ENCODE results near the gene ADRM1.

The ADRM1 gene

GRCh38 chr20:62267543-62267942 is 35.3 kb upstream of the ADRM1 start:
- no peak overlapping the region for H3K9ac ChIP-seq (ENCODE audit: low read length)
- no peak overlapping the region for H3K4me3 ChIP-seq (ENCODE audit: low read length)
- H3K36me3 ChIP-seq (ENCODE audit: control insufficient read depth, insufficient read depth, low read length): peaks cover 14% of the 10 kb centered on the region
- no peaks in the 10 kb centered on the region for H3K4me1 ChIP-seq (ENCODE audit: control insufficient read depth, insufficient read depth, low read length)
- no peaks in the 10 kb centered on the region for H3K27me3 ChIP-seq (ENCODE audit: control insufficient read depth, insufficient read depth, low read length)
- H3K9me3 ChIP-seq (ENCODE audit: control insufficient read depth, low read length): no peaks in the 10 kb centered on the region

GRCh38 chr20:62268228-62268900 is 34.4 kb upstream of the ADRM1 start:
- H3K4me3 ChIP-seq (ENCODE audit: low read length): no peak overlapping the region
- H3K4me1 ChIP-seq (ENCODE audit: control insufficient read depth, insufficient read depth, low read length): no peaks in the 10 kb centered on the region
- H3K9me3 ChIP-seq (ENCODE audit: control insufficient read depth, low read length): no peaks in the 10 kb centered on the region
- no peak overlapping the region for H3K9ac ChIP-seq (ENCODE audit: low read length)
- no peaks in the 10 kb centered on the region for H3K27me3 ChIP-seq (ENCODE audit: control insufficient read depth, insufficient read depth, low read length)
- H3K36me3 ChIP-seq (ENCODE audit: control insufficient read depth, insufficient read depth, low read length): peaks cover 18% of the 10 kb centered on the region

GRCh38 chr20:62269378-62269777 is 33.4 kb upstream of the ADRM1 start:
- H3K4me1 ChIP-seq (ENCODE audit: control insufficient read depth, insufficient read depth, low read length): no peaks in the 10 kb centered on the region
- no peaks in the 10 kb centered on the region for H3K27me3 ChIP-seq (ENCODE audit: control insufficient read depth, insufficient read depth, low read length)
- no peak overlapping the region for H3K9ac ChIP-seq (ENCODE audit: low read length)
- no peaks in the 10 kb centered on the region for H3K9me3 ChIP-seq (ENCODE audit: control insufficient read depth, low read length)
- peaks cover 21% of the 10 kb centered on the region for H3K36me3 ChIP-seq (ENCODE audit: control insufficient read depth, insufficient read depth, low read length)
- no peak overlapping the region for H3K4me3 ChIP-seq (ENCODE audit: low read length)

GRCh38 chr20:62269871-62270270 is 32.9 kb upstream of the ADRM1 start:
- Histone ChIP-seq H3K4me1 (ENCODE audit: control insufficient read depth, insufficient read depth, low read length) (no peaks in the 10 kb centered on the region), H3K4me3 (ENCODE audit: low read length) (no peak overlapping the region), H3K9me3 (ENCODE audit: control insufficient read depth, low read length) (no peaks in the 10 kb centered on the region), H3K36me3 (ENCODE audit: control insufficient read depth, insufficient read depth, low read length) (peaks cover 21% of the 10 kb centered on the region), H3K9ac (ENCODE audit: low read length) (no peak overlapping the region), H3K27me3 (ENCODE audit: control insufficient read depth, insufficient read depth, low read length) (no peaks in the 10 kb centered on the region)

GRCh38 chr20:62272200-62272599 is 30.6 kb upstream of the ADRM1 start:
- Histone ChIP-seq H3K9me3 (ENCODE audit: control insufficient read depth, low read length) (no peaks in the 10 kb centered on the region), H3K9ac (ENCODE audit: low read length) (no peak overlapping the region), H3K36me3 (ENCODE audit: control insufficient read depth, insufficient read depth, low read length) (peaks cover 17% of the 10 kb centered on the region), H3K4me1 (ENCODE audit: control insufficient read depth, insufficient read depth, low read length) (no peaks in the 10 kb centered on the region), H3K4me3 (ENCODE audit: low read length) (no peak overlapping the region), H3K27me3 (ENCODE audit: control insufficient read depth, insufficient read depth, low read length) (no peaks in the 10 kb centered on the region)

- H3K36me3 ChIP-seq (ENCODE audit: control insufficient read depth, insufficient read depth, low read length): peaks cover 16% of the 10 kb centered on the region
- H3K9ac ChIP-seq (ENCODE audit: low read length): no peak overlapping the region
- no peaks in the 10 kb centered on the region for H3K4me1 ChIP-seq (ENCODE audit: control insufficient read depth, insufficient read depth, low read length)
- H3K9me3 ChIP-seq (ENCODE audit: control insufficient read depth, low read length): no peaks in the 10 kb centered on the region
- H3K27me3 ChIP-seq (ENCODE audit: control insufficient read depth, insufficient read depth, low read length): no peaks in the 10 kb centered on the region
- no peak overlapping the region for H3K4me3 ChIP-seq (ENCODE audit: low read length)
Observed at GRCh38 chr20:62273416-62273815, 29.4 kb upstream of the ADRM1 start.

GRCh38 chr20:62274332-62274950 is 28.4 kb upstream of the ADRM1 start:
- Histone ChIP-seq H3K9ac (ENCODE audit: low read length) (no peak overlapping the region), H3K9me3 (ENCODE audit: control insufficient read depth, low read length) (no peaks in the 10 kb centered on the region), H3K36me3 (ENCODE audit: control insufficient read depth, insufficient read depth, low read length) (peaks cover 16% of the 10 kb centered on the region), H3K4me1 (ENCODE audit: control insufficient read depth, insufficient read depth, low read length) (no peaks in the 10 kb centered on the region), H3K4me3 (ENCODE audit: low read length) (no peak overlapping the region), H3K27me3 (ENCODE audit: control insufficient read depth, insufficient read depth, low read length) (no peaks in the 10 kb centered on the region)

GRCh38 chr20:62275219-62275618 is 27.6 kb upstream of the ADRM1 start:
- Histone ChIP-seq H3K9ac (ENCODE audit: low read length) (no peak overlapping the region), H3K9me3 (ENCODE audit: control insufficient read depth, low read length) (no peaks in the 10 kb centered on the region), H3K36me3 (ENCODE audit: control insufficient read depth, insufficient read depth, low read length) (peaks cover 16% of the 10 kb centered on the region), H3K4me3 (ENCODE audit: low read length) (no peak overlapping the region), H3K4me1 (ENCODE audit: control insufficient read depth, insufficient read depth, low read length) (no peaks in the 10 kb centered on the region), H3K27me3 (ENCODE audit: control insufficient read depth, insufficient read depth, low read length) (no peaks in the 10 kb centered on the region)

GRCh38 chr20:62276439-62276838 is 26.4 kb upstream of the ADRM1 start:
- Histone ChIP-seq H3K4me1 (ENCODE audit: control insufficient read depth, insufficient read depth, low read length) (no peaks in the 10 kb centered on the region), H3K4me3 (ENCODE audit: low read length) (no peak overlapping the region), H3K36me3 (ENCODE audit: control insufficient read depth, insufficient read depth, low read length) (peaks cover 25% of the 10 kb centered on the region), H3K9me3 (ENCODE audit: control insufficient read depth, low read length) (no peaks in the 10 kb centered on the region), H3K9ac (ENCODE audit: low read length) (no peak overlapping the region), H3K27me3 (ENCODE audit: control insufficient read depth, insufficient read depth, low read length) (no peaks in the 10 kb centered on the region)

GRCh38 chr20:62277253-62277652 is 25.5 kb upstream of the ADRM1 start:
- Histone ChIP-seq H3K4me3 (ENCODE audit: low read length) (no peak overlapping the region), H3K4me1 (ENCODE audit: control insufficient read depth, insufficient read depth, low read length) (no peaks in the 10 kb centered on the region), H3K9me3 (ENCODE audit: control insufficient read depth, low read length) (no peaks in the 10 kb centered on the region), H3K27me3 (ENCODE audit: control insufficient read depth, insufficient read depth, low read length) (no peaks in the 10 kb centered on the region), H3K36me3 (ENCODE audit: control insufficient read depth, insufficient read depth, low read length) (peaks cover 21% of the 10 kb centered on the region), H3K9ac (ENCODE audit: low read length) (no peak overlapping the region)

GRCh38 chr20:62280303-62280702 is 22.5 kb upstream of the ADRM1 start:
- Histone ChIP-seq H3K4me1 (ENCODE audit: control insufficient read depth, insufficient read depth, low read length) (no peaks in the 10 kb centered on the region), H3K36me3 (ENCODE audit: control insufficient read depth, insufficient read depth, low read length) (peaks cover 9% of the 10 kb centered on the region), H3K4me3 (ENCODE audit: low read length) (no peak overlapping the region), H3K9ac (ENCODE audit: low read length) (no peak overlapping the region), H3K27me3 (ENCODE audit: control insufficient read depth, insufficient read depth, low read length) (no peaks in the 10 kb centered on the region), H3K9me3 (ENCODE audit: control insufficient read depth, low read length) (no peaks in the 10 kb centered on the region)

- Histone ChIP-seq H3K9me3 (ENCODE audit: control insufficient read depth, low read length) (no peaks in the 10 kb centered on the region), H3K4me1 (ENCODE audit: control insufficient read depth, insufficient read depth, low read length) (no peaks in the 10 kb centered on the region), H3K4me3 (ENCODE audit: low read length) (no peak overlapping the region), H3K36me3 (ENCODE audit: control insufficient read depth, insufficient read depth, low read length) (peaks cover 9% of the 10 kb centered on the region), H3K27me3 (ENCODE audit: control insufficient read depth, insufficient read depth, low read length) (no peaks in the 10 kb centered on the region), H3K9ac (ENCODE audit: low read length) (no peak overlapping the region)
Observed at GRCh38 chr20:62281161-62281933, 21.4 kb upstream of the ADRM1 start.

Data from mucosa of stomach (tissue), 1 donor.